NCI-H2196 (cell line): ENCODE results near the gene HOXA2.
A peak's percentile ranks its signal among the peaks of the same experiment; 100 is the strongest.

Source experiments
- DNase-seq: peaks from one replicate; lab custom pipeline; 2025; ENCODE audit not compliant: unreplicated experiment; lab: John Stamatoyannopoulos, UW

The HOXA2 gene

GRCh38 chr7:27102581-27103442 lies at the start of gene HOXA2:
HOXA2 (minus strand) TSS chr7:27102683; CDS start chr7:27102500, 183 bp downstream.
- no peak for DNase-seq

GRCh38 chr7:27151341-27151930 lies 49.0 kb upstream of the HOXA2 start:
- DNase-seq = no peak

GRCh38 chr7:27150568-27151340 lies 48.3 kb upstream of the HOXA2 start:
- DNase-seq = peak; percentile 83

- no peak for DNase-seq
Observed at GRCh38 chr7:27149842-27150567, 47.5 kb upstream of the HOXA2 start.

- DNase-seq = no peak
Observed at GRCh38 chr7:27148756-27149641, 46.5 kb upstream of the HOXA2 start.

GRCh38 chr7:27148031-27148755 lies 45.7 kb upstream of the HOXA2 start:
- no peak for DNase-seq

- DNase-seq = no peak
Observed at GRCh38 chr7:27147199-27148030, 44.9 kb upstream of the HOXA2 start, which contains the start of gene HOXA6. HOXA6 (minus strand) TSS chr7:27147774; CDS start chr7:27147749, 25 bp downstream.

- DNase-seq = no peak
Observed at GRCh38 chr7:27146491-27147198, 44.2 kb upstream of the HOXA2 start.

- no peak for DNase-seq
Observed at GRCh38 chr7:27145914-27146412, 43.5 kb upstream of the HOXA2 start.

- no peak for DNase-seq
Observed at GRCh38 chr7:27145165-27145913, 42.9 kb upstream of the HOXA2 start.

GRCh38 chr7:27144781-27145164 lies 42.3 kb upstream of the HOXA2 start:
- no peak for DNase-seq

- DNase-seq = no peak
Observed at GRCh38 chr7:27143950-27144780, 41.7 kb upstream of the HOXA2 start.

- DNase-seq = peak; percentile 89
Observed at GRCh38 chr7:27143023-27143949, 40.8 kb upstream of the HOXA2 start, which contains the start of gene HOXA5. HOXA5 (minus strand) TSS chr7:27143681; CDS start chr7:27143607, 74 bp downstream.

GRCh38 chr7:27142580-27143022 lies 40.1 kb upstream of the HOXA2 start:
- no peak for DNase-seq
